Endothelial cell of umbilical vein (primary cell): ENCODE results near the gene MKKS. TPM values are rescaled to one million over a fixed set of nuclear protein-coding genes. Genes with fewer than 3 reads are reported as not detected.

Experiments used
- BruUV-seq: library from RNA; stranded (reverse); fragments of 400-500 nt; replicated peaks from 2 replicates; lab custom pipeline; 2021; lab: Mats Ljungman, UMichigan
- CTCF ChIA-PET: fragments of 300-600, 350-600 bp; sonication (Branson Sonifier 250); formaldehyde crosslinking; loops from one replicate; lab custom pipeline; 2021; ENCODE audit warnings: antibody characterized with exemption, inconsistent platforms; lab: Charles Lee
- POLR2A ChIA-PET: fragments of 300-600, 350-600 bp; sonication (Branson Sonifier 250); formaldehyde crosslinking; loops from one replicate; lab custom pipeline; 2021; ENCODE audit warnings: antibody characterized with exemption, inconsistent platforms; lab: Charles Lee
- DNase-seq: peaks from one replicate; pipeline ENCODE4 v3.0.0-alpha.2; 2011; ENCODE audit warnings: low read depth, low spot score
- FAIRE-seq: peaks from 2 replicates; lab custom pipeline; 2011; peaks lifted over from hg19 to GRCh38; lab: Jason Lieb, UNC
- H2AFZ ChIP-seq: 2 replicates; pipeline ENCODE4 v1.6.0; 2012; ENCODE audit warnings: low read depth, low read length, control low read depth, inconsistent platforms
- H3K27ac ChIP-seq: 2 replicates; pipeline ENCODE4 v1.5.1; 2011; ENCODE audit warnings: low read depth, mild to moderate bottlenecking, control low read depth, low read length, moderate library complexity; ENCODE audit not compliant: insufficient read depth
- H3K27me3 ChIP-seq, 2 experiments: 2 replicates each; pipeline versions ENCODE4 v1.6.0 to v1.6.1; 2011; ENCODE audit warnings: low read length in 2 of 2, mixed read lengths in 1 of 2; ENCODE audit not compliant: control insufficient read depth in 2 of 2, insufficient read depth in 2 of 2
- H3K36me3 ChIP-seq, 2 experiments: 2 replicates in 1 of 2; 3 replicates in 1 of 2; pipeline ENCODE4 v1.5.1; 2011; ENCODE audit warnings: low read length in 2 of 2, mild to moderate bottlenecking in 1 of 2, moderate library complexity in 1 of 2; ENCODE audit not compliant: control insufficient read depth in 2 of 2, insufficient read depth in 2 of 2; ENCODE audit errors: extremely low read depth in 1 of 2
- H3K4me1 ChIP-seq: 3 replicates; pipeline ENCODE4 v1.5.1; 2011; ENCODE audit warnings: mild to moderate bottlenecking, low read length; ENCODE audit not compliant: control insufficient read depth, insufficient read depth; ENCODE audit errors: extremely low read depth
- H3K4me2 ChIP-seq: 2 replicates; pipeline ENCODE4 v1.6.1; 2011; ENCODE audit warnings: low read length, control low read depth, mixed read lengths; ENCODE audit not compliant: insufficient read depth
- H3K4me3 ChIP-seq, 3 experiments: fragments of 200-600 bp in 1 of 3; sonication (generic), shearing (Covaris generic) in 1 of 3; replicated peaks in 1 of 3; 2 replicates each; pipeline ENCODE4 v1.5.1; 2011 to 2016; ENCODE audit warnings: control low read depth in 3 of 3, low read length in 3 of 3, mild to moderate bottlenecking in 2 of 3, inconsistent platforms in 1 of 3, low read depth in 1 of 3, moderate library complexity in 1 of 3; ENCODE audit not compliant: insufficient read depth in 1 of 3
- H3K79me2 ChIP-seq: 2 replicates; pipeline ENCODE4 v1.6.0; 2012; ENCODE audit warnings: low read length, inconsistent platforms; ENCODE audit not compliant: control insufficient read depth, insufficient read depth
- H3K9ac ChIP-seq: replicated peaks from 2 replicates; pipeline ENCODE3; 2011; ENCODE audit warnings: low read length, control low read depth; ENCODE audit not compliant: insufficient read depth; ENCODE audit errors: extremely low read depth
- H3K9me1 ChIP-seq: replicated peaks from 3 replicates; pipeline ENCODE4 v1.6.0; 2011; ENCODE audit warnings: mild to moderate bottlenecking, low read length; ENCODE audit not compliant: control insufficient read depth, insufficient read depth; ENCODE audit errors: extremely low read depth
- H3K9me3 ChIP-seq: replicated peaks from 2 replicates; pipeline ENCODE4 v1.5.1; 2012; ENCODE audit warnings: low read length, inconsistent platforms; ENCODE audit not compliant: control insufficient read depth, insufficient read depth
- H4K20me1 ChIP-seq: replicated peaks from 2 replicates; pipeline ENCODE3; 2011; ENCODE audit warnings: mild to moderate bottlenecking, low read length; ENCODE audit not compliant: control insufficient read depth, insufficient read depth; ENCODE audit errors: extremely low read depth
- EZH2 ChIP-seq: IDR thresholded peaks from 2 replicates; pipeline ENCODE4 v1.6.1; 2012; ENCODE audit warnings: borderline replicate concordance, low read depth, mild to moderate bottlenecking, moderate library complexity, low read length, inconsistent platforms; ENCODE audit not compliant: severe bottlenecking
- FOS ChIP-seq: IDR thresholded peaks from 2 replicates; pipeline ENCODE4 v1.6.1; 2011; ENCODE audit warnings: mild to moderate bottlenecking, low read length, moderate library complexity, borderline replicate concordance; ENCODE audit not compliant: insufficient read depth
- GATA2 ChIP-seq: IDR thresholded peaks from 2 replicates; pipeline ENCODE4 v1.7.0; 2011; ENCODE audit warnings: low read depth, mild to moderate bottlenecking, moderate library complexity, mixed read lengths, low read length; ENCODE audit not compliant: insufficient read length, insufficient read depth
- JUN ChIP-seq: IDR thresholded peaks from 2 replicates; pipeline ENCODE4 v1.6.1; 2011; ENCODE audit warnings: borderline replicate concordance, low read depth; ENCODE audit not compliant: insufficient read length, insufficient read depth
- MYC ChIP-seq: IDR thresholded peaks from one replicate; pipeline ENCODE4 v1.6.1; 2011; ENCODE audit warnings: mild to moderate bottlenecking, low read depth, low read length
- POLR2A ChIP-seq: IDR thresholded peaks from 2 replicates; pipeline ENCODE4 v1.6.1; 2012; ENCODE audit warnings: low read depth, mild to moderate bottlenecking, control low read depth, low read length
- POLR2AphosphoS5 ChIP-seq: IDR thresholded peaks from 2 replicates; pipeline ENCODE4 v1.6.1; 2012; ENCODE audit warnings: low read depth, mild to moderate bottlenecking, control low read depth, low read length, moderate library complexity; ENCODE audit not compliant: insufficient read depth
- dilution Hi-C: fragments of 300-500 bp; cut with MboI; formaldehyde crosslinking; loops from one replicate; pipeline ENCODE4 v1.15.0; 2019; ENCODE audit warnings: low sequenced_read_pairs; ENCODE audit not compliant: extremely low pct_ligation_motif_present
- intact Hi-C: fragments of 100-400 bp; cut with micrococcal nuclease; formaldehyde crosslinking; loops from one replicate; pipeline ENCODE4 v1.10.0; 2022
- polyA plus RNA-seq, 4 experiments: library from polyadenylated mRNA; depleted of rRNA in 3 of 4; stranded (reverse) in 3 of 4; unstranded in 1 of 4; fragments of >200 nt; gene quantifications; 2 replicates each; pipeline versions ENCODE4 v1.2.1 to v1.2.3, GENCODE V29; 2011 to 2012; ENCODE audit warnings: missing spikeins in 1 of 4
- total RNA-seq: library from RNA; stranded (reverse); gene quantifications from 2 replicates; pipeline ENCODE4 v1.2.3, GENCODE V29; 2021
- TF ChIP-seq, protein P1 (sequence below): IDR thresholded peaks from 2 replicates; pipeline ENCODE4 v1.6.1; 2011; ENCODE audit not compliant: insufficient read depth, insufficient read length
- TF ChIP-seq, protein P2 (sequence below), 2 donors: IDR thresholded peaks; 1 replicate in 1 of 2; 2 replicates in 1 of 2; pipeline ENCODE4 v1.5.1; 2011; ENCODE audit warnings: low read length in 2 of 2, mild to moderate bottlenecking in 2 of 2, moderate library complexity in 2 of 2, control low read depth in 1 of 2, inconsistent platforms in 1 of 2, low read depth in 1 of 2; ENCODE audit not compliant: insufficient read depth in 1 of 2; ENCODE audit errors: extremely low read depth in 1 of 2

The MKKS gene
- total and polyA plus RNA-seq, 2 donors (not counting 3 experiments of a cell fraction or from before 2014, with no cell fraction given): 7.9 to 10.5 TPM

DNA sequence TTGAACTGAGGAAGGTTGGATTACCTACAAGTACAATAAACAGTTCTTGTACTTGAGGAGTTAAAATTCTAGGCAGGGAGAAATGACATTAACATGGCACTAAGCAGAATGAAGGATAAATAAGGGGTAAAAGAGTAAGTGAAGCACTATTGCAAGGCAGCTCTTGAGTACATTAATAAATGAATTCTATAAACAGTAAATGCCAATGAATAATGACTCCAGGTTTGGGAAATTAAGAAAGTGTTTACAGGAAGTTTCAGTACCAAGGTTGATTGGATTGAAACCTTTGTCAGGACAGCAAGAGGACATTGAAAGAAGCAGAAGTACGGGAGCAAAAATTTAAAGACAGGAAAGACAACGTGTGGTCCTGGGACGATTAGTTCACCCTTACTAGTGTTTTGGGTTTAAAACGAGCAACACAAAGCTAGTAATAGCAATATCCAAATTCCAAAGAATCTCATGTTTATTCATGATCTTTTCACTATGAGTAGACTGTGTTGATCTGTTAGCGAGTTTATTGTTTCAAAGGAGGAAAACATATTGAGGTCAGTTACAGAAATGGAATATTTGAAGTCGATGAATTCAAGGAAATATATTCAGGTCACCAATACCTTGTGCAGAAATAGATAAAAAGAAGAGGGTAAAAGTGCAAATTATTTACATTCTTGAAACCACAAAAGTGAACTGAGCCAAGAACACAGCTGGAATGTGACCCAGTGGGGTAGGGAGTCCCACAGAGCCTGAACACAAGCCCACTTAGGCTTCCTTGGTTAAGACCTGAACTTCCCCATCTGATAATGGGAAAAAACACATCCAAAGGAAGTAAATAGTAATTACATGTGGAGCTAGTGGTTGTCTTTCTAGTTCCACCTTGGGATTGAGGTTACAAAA, 80.8 kb downstream of the MKKS start:
- FAIRE-seq (peak; percentile 81), DNase-seq (peak; percentile 99)
- peak overlapping the region; percentile 91 for H3K9ac ChIP-seq
- H3K9me1 ChIP-seq: no peaks in the 10 kb centered on the region
- POLR2A ChIA-PET: interaction anchor here (1.2 to 2.0 kb wide), 3 partner anchors 23 to 135 kb away, joined by 3 to 6 read pairs (median 5); partner anchors contain the start of gene SNAP25
- H3K4me3 ChIP-seq: no peak overlapping the region
- dilution Hi-C loops: no loop called here
- no peak overlapping the region for H2AFZ ChIP-seq
- H3K36me3 ChIP-seq: no peaks in the 10 kb centered on the region
- H3K27ac ChIP-seq: peak overlapping the region; percentile 99
- TF ChIP-seq MYC (no peak), GATA2 (peak; percentile 96), POLR2A (peak; percentile 70), POLR2AphosphoS5 (peak; percentile 92), JUN (peak; percentile 83), EZH2 (no peak), FOS (no peak)
- TF ChIP-seq, protein P1, sequence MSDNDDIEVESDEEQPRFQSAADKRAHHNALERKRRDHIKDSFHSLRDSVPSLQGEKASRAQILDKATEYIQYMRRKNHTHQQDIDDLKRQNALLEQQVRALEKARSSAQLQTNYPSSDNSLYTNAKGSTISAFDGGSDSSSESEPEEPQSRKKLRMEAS: no peak
- TF ChIP-seq, protein P2, sequence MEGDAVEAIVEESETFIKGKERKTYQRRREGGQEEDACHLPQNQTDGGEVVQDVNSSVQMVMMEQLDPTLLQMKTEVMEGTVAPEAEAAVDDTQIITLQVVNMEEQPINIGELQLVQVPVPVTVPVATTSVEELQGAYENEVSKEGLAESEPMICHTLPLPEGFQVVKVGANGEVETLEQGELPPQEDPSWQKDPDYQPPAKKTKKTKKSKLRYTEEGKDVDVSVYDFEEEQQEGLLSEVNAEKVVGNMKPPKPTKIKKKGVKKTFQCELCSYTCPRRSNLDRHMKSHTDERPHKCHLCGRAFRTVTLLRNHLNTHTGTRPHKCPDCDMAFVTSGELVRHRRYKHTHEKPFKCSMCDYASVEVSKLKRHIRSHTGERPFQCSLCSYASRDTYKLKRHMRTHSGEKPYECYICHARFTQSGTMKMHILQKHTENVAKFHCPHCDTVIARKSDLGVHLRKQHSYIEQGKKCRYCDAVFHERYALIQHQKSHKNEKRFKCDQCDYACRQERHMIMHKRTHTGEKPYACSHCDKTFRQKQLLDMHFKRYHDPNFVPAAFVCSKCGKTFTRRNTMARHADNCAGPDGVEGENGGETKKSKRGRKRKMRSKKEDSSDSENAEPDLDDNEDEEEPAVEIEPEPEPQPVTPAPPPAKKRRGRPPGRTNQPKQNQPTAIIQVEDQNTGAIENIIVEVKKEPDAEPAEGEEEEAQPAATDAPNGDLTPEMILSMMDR (IDR thresholded peaks at IDR 0.05; ENCODE audit: extremely low read depth in 1 of 2, insufficient read depth in 1 of 2, low read depth in 1 of 2, low read length in 2 of 2): no peak
- peaks cover 51% of the 10 kb centered on the region for H3K4me1 ChIP-seq
- BruUV-seq: TSS peak; percentile 49
- no peaks in the 10 kb centered on the region for H3K27me3 ChIP-seq
- H4K20me1 ChIP-seq: no peaks in the 10 kb centered on the region
- intact Hi-C loops: loop anchor here (1.0 to 10.0 kb wide), 6 partner anchors 74 to 1192 kb away; no protein-coding TSS in a partner anchor
- H3K4me2 ChIP-seq: peak overlapping the region; percentile 47
- H3K9me3 ChIP-seq: no peaks in the 10 kb centered on the region
- CTCF ChIA-PET: interaction anchor here (0.6 to 3.3 kb wide), 17 partner anchors 9 to 1190 kb away, joined by 3 to 18 read pairs (median 4); partner anchors contain the start of gene SNAP25
- no peaks in the 10 kb centered on the region for H3K79me2 ChIP-seq

Other genes starting within 250 kb of the MKKS start
- gene SNAP25, start 215.4 kb downstream of the MKKS start, total RNA-seq: 2.2 and 4.4 TPM in 2 replicates
- 3.8 and 3.9 TPM in 2 replicates for gene SNAP25, start 215.4 kb downstream of the MKKS start, polyA plus RNA-seq
- 4.1 and 4.5 TPM in 2 replicates for gene SLX4IP, start 1.1 kb upstream of the MKKS start, total RNA-seq
- 1.7 and 1.9 TPM in 2 replicates for gene SLX4IP, start 1.1 kb upstream of the MKKS start, polyA plus RNA-seq
- gene JAG1, start 239.8 kb upstream of the MKKS start, total RNA-seq: 31.7 and 37.0 TPM in 2 replicates
- gene JAG1, start 239.8 kb upstream of the MKKS start, polyA plus RNA-seq: 12.9 and 19.7 TPM in 2 replicates